GM18873 (cell line): ENCODE measurements around the gene HOTAIR.

Experiments used
- ATAC-seq: cut with Tn5 transposase; IDR thresholded peaks from one replicate; pipeline ENCODE4 v1.9.1; 2021; ENCODE audit warnings: mild to moderate bottlenecking, moderate library complexity, moderate number of reproducible peaks; ENCODE audit not compliant: unreplicated experiment, low FRiP score

HOTAIR gene

GRCh38 chr12:53950437-53950773, 24.3 kb downstream of the HOTAIR start:
- ATAC-seq, result no peak

- no peak for ATAC-seq
Measured at GRCh38 chr12:53949631-53950436, 24.9 kb downstream of the HOTAIR start.

GRCh38 chr12:53948650-53949593, 25.8 kb downstream of the HOTAIR start:
- ATAC-seq, result no peak

- no peak for ATAC-seq
Measured at GRCh38 chr12:53947743-53948142, 27.0 kb downstream of the HOTAIR start.

- ATAC-seq, result no peak
Measured at GRCh38 chr12:53944907-53945847, 29.6 kb downstream of the HOTAIR start.

- no peak for ATAC-seq
Measured at GRCh38 chr12:53944209-53944608, 30.5 kb downstream of the HOTAIR start.

- ATAC-seq, result no peak
Measured at GRCh38 chr12:53942467-53942997, 32.2 kb downstream of the HOTAIR start.

- no peak for ATAC-seq
Measured at GRCh38 chr12:53941750-53942149, 33.0 kb downstream of the HOTAIR start.

- ATAC-seq, result no peak
Measured at GRCh38 chr12:53941187-53941586, 33.6 kb downstream of the HOTAIR start.

- ATAC-seq, result no peak
Measured at GRCh38 chr12:53940443-53941014, 34.2 kb downstream of the HOTAIR start.

GRCh38 chr12:53939141-53940108, 35.3 kb downstream of the HOTAIR start:
- no peak for ATAC-seq

GRCh38 chr12:53938326-53939140, 36.2 kb downstream of the HOTAIR start, which contains the start of gene HOXC13:
Gene HOXC13 (plus strand): TSS chr12:53938831. CDS start chr12:53938907, 76 bp downstream.
- no peak for ATAC-seq

GRCh38 chr12:53937596-53938325, 37.0 kb downstream of the HOTAIR start:
- ATAC-seq, result no peak

GRCh38 chr12:53937099-53937498, 37.7 kb downstream of the HOTAIR start:
- no peak for ATAC-seq

GRCh38 chr12:53935383-53936341, 39.1 kb downstream of the HOTAIR start:
- no peak for ATAC-seq

- ATAC-seq, result no peak
Measured at GRCh38 chr12:53932915-53933314, 41.8 kb downstream of the HOTAIR start.
